B cell (primary cell): ENCODE data around the gene KATNB1. TPM values are rescaled to one million over a fixed set of nuclear protein-coding genes. Genes with fewer than 3 reads are reported as not detected.

ENCODE experiments used
- ATAC-seq: fragments of 200-7000 bp; cut with Tn5 transposase; one replicate; pipeline ENCODE4 v1.10.0; 2021; ENCODE audit warnings: low read depth, mild to moderate bottlenecking, moderate number of reproducible peaks, moderate library complexity
- CTCF ChIA-PET: fragments of 350-600 bp; sonication (Branson Sonifier 250); formaldehyde crosslinking; loops from one replicate; lab custom pipeline; 2021; ENCODE audit warnings: antibody characterized with exemption, inconsistent platforms; lab: Charles Lee
- POLR2A ChIA-PET: fragments of 350-600 bp; sonication (Branson Sonifier 250); formaldehyde crosslinking; loops from one replicate; lab custom pipeline; 2021; ENCODE audit warnings: antibody characterized with exemption; lab: Charles Lee
- DNase-seq: peaks from one replicate; pipeline ENCODE4 v3.0.0; 2013
- H2AFZ ChIP-seq: 2 replicates; pipeline ENCODE4 v1.6.1; 2012; ENCODE audit warnings: mild to moderate bottlenecking, low read depth, low read length; ENCODE audit not compliant: insufficient read depth, poor library complexity, severe bottlenecking
- H3K27ac ChIP-seq, 2 donors: 1 replicate in 1 of 2; 2 replicates in 1 of 2; pipeline ENCODE4 v1.5.1; 2012 to 2013; ENCODE audit warnings: low read length in 2 of 2, mild to moderate bottlenecking in 2 of 2, moderate library complexity in 1 of 2
- H3K27me3 ChIP-seq, 4 experiments: fragments of 200-600 bp in 1 of 4; sonication (generic) in 1 of 4; replicated peaks in 1 of 4; 1 replicate in 2 of 4; 2 replicates in 2 of 4; pipeline versions ENCODE4 v1.6.1 to v1.7.0; 2013 to 2016; ENCODE audit warnings: low read length in 3 of 4, mild to moderate bottlenecking in 2 of 4, mixed read lengths in 1 of 4, moderate library complexity in 1 of 4; ENCODE audit not compliant: insufficient read depth in 4 of 4, control insufficient read depth in 3 of 4; ENCODE audit errors: control extremely low read depth in 1 of 4
- H3K36me3 ChIP-seq, 2 experiments: replicated peaks in 1 of 2; 1 replicate in 1 of 2; 2 replicates in 1 of 2; pipeline versions ENCODE4 v1.6.1 to v1.7.1; 2013; ENCODE audit warnings: low read length in 1 of 2; ENCODE audit not compliant: insufficient read depth in 2 of 2, control insufficient read depth in 1 of 2; ENCODE audit errors: control extremely low read depth in 1 of 2, extremely low read depth in 1 of 2
- H3K4me1 ChIP-seq, 2 donors: fragments of 200-600 bp in 1 of 2; sonication (generic) in 1 of 2; 1 replicate in 1 of 2; 2 replicates in 1 of 2; pipeline versions ENCODE4 v1.5.1 to v1.6.1; 2013 to 2017; ENCODE audit warnings: low read length in 2 of 2; ENCODE audit not compliant: control insufficient read depth in 2 of 2, insufficient read depth in 2 of 2
- H3K4me2 ChIP-seq: replicated peaks from 2 replicates; pipeline ENCODE3; 2012; ENCODE audit warnings: mild to moderate bottlenecking, low read depth, low read length; ENCODE audit not compliant: poor library complexity, severe bottlenecking
- H3K4me3 ChIP-seq, 5 experiments: fragments of 200-600 bp in 1 of 5; sonication (generic) in 1 of 5; 1 replicate in 3 of 5; 2 replicates in 2 of 5; pipeline versions ENCODE4 v1.5.1 to v1.7.0; 2011 to 2016; ENCODE audit warnings: low read length in 4 of 5, mild to moderate bottlenecking in 4 of 5, low read depth in 2 of 5, control low read depth in 1 of 5, moderate library complexity in 1 of 5; ENCODE audit not compliant: insufficient read depth in 1 of 5; ENCODE audit errors: control extremely low read depth in 1 of 5, extremely low read depth in 1 of 5
- H3K79me2 ChIP-seq: fragments of 200-600 bp; sonication (generic); one replicate; pipeline ENCODE4 v1.6.0; 2016; ENCODE audit warnings: low read length; ENCODE audit not compliant: control insufficient read depth, insufficient read depth
- H3K9ac ChIP-seq: fragments of 200-600 bp; sonication (generic); 2 replicates; pipeline ENCODE4 v1.6.1; 2017; ENCODE audit warnings: mild to moderate bottlenecking, low read length, moderate library complexity
- H3K9me3 ChIP-seq, 3 donors: one replicate each; pipeline versions ENCODE4 v1.6.1 to v1.7.1; 2013; ENCODE audit warnings: low read length in 2 of 3; ENCODE audit not compliant: control insufficient read depth in 2 of 3, insufficient read depth in 1 of 3; ENCODE audit errors: control extremely low read depth in 1 of 3
- H4K20me1 ChIP-seq: 2 replicates; pipeline ENCODE4 v1.6.0; 2012; ENCODE audit warnings: mild to moderate bottlenecking, low read length; ENCODE audit not compliant: insufficient read depth, control insufficient read depth, poor library complexity, severe bottlenecking
- H3K27ac Mint-ChIP-seq: one replicate; pipeline ENCODE4 v1.8.0; 2021; ENCODE audit warnings: mixed read lengths
- H3K27me3 Mint-ChIP-seq: one replicate; pipeline ENCODE4 v1.8.0; 2021; ENCODE audit warnings: mixed read lengths
- H3K4me1 Mint-ChIP-seq: one replicate; pipeline ENCODE4 v1.8.0; 2021; ENCODE audit warnings: mixed read lengths
- H3K4me3 Mint-ChIP-seq: one replicate; pipeline ENCODE4 v1.8.0; 2021; ENCODE audit warnings: mixed read lengths
- H3K9me3 Mint-ChIP-seq: one replicate; pipeline ENCODE4 v1.8.0; 2022; ENCODE audit warnings: mixed read lengths; ENCODE audit not compliant: insufficient read depth
- EZH2 ChIP-seq: IDR thresholded peaks from 2 replicates; pipeline ENCODE4 v1.6.1; 2012; ENCODE audit warnings: borderline replicate concordance, low read depth, mild to moderate bottlenecking, moderate library complexity, low read length; ENCODE audit not compliant: insufficient read depth, poor library complexity, severe bottlenecking
- WGBS: methylation state at CpG from one replicate; pipeline ENCODE4 v1.1.5; 2013; ENCODE audit warnings: missing lambda C conversion rate; ENCODE audit not compliant: insufficient coverage; 5-methylcytosine and 5-hydroxymethylcytosine counted together
- intact Hi-C: fragments of 100-400 bp; cut with micrococcal nuclease; formaldehyde crosslinking; loops from one replicate; pipeline ENCODE4 v1.10.0; 2022
- polyA plus RNA-seq: library from polyadenylated mRNA; depleted of rRNA; stranded (reverse); fragments of >200 nt; gene quantifications from 2 replicates; pipeline ENCODE4 v1.2.3, GENCODE V29; 2012
- small RNA-seq: library from RNA; depleted of rRNA; stranded (forward); fragments of <200 nt; gene quantifications from one replicate; pipeline ENCODE3, GENCODE V24; 2012; ENCODE audit warnings: low replicate concordance, low read depth; ENCODE audit not compliant: insufficient read length
- total RNA-seq, 2 donors: library from RNA; stranded (reverse); fragments of 120-200 nt in 1 of 2; gene quantifications; 1 replicate in 1 of 2; 2 replicates in 1 of 2; pipeline versions ENCODE4 v1.2.3 to v1.2.4, GENCODE V29; 2013 to 2022
- TF ChIP-seq, protein P1 (sequence below): fragments of 200-600 bp; IDR thresholded peaks from one replicate; pipeline ENCODE4 v1.8.0; 2022; ENCODE audit warnings: antibody characterized with exemption, mild to moderate bottlenecking

The KATNB1 gene
- total and polyA plus RNA-seq, 2 donors (not counting 1 experiment from before 2014, with no cell fraction given): 20.3 to 29.0 TPM

DNA sequence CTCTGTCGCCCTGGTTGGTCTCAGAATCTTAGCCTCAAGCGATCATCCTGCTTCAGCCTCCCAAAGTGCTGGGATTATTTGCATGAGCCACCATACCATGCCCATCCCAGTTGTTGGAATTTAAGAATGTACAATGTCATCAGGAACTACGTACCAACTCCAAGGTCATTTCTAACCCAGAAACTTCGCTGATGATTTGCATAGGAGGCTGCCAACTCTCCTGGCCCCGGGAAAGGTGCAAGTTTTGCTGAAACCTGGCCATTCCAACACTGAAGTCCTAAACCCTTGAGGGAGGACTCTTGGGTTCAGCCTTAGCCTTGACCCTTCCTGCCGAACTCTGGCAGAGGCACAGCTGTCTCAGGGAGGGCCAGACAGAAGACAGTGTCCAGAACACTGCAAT lies 69.6 kb downstream of the KATNB1 start:
- no peak overlapping the region for H3K4me2 ChIP-seq
- POLR2A ChIA-PET: no interaction called here
- no peaks in the 10 kb centered on the region for H3K79me2 ChIP-seq
- TF ChIP-seq, protein P1, sequence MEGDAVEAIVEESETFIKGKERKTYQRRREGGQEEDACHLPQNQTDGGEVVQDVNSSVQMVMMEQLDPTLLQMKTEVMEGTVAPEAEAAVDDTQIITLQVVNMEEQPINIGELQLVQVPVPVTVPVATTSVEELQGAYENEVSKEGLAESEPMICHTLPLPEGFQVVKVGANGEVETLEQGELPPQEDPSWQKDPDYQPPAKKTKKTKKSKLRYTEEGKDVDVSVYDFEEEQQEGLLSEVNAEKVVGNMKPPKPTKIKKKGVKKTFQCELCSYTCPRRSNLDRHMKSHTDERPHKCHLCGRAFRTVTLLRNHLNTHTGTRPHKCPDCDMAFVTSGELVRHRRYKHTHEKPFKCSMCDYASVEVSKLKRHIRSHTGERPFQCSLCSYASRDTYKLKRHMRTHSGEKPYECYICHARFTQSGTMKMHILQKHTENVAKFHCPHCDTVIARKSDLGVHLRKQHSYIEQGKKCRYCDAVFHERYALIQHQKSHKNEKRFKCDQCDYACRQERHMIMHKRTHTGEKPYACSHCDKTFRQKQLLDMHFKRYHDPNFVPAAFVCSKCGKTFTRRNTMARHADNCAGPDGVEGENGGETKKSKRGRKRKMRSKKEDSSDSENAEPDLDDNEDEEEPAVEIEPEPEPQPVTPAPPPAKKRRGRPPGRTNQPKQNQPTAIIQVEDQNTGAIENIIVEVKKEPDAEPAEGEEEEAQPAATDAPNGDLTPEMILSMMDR: no peak
- TF ChIP-seq EZH2: no peak
- CTCF ChIA-PET: no interaction called here
- H3K36me3 ChIP-seq: no peaks in the 10 kb centered on the region
- Mint-ChIP-seq H3K9me3 (no peaks in the 10 kb centered on the region), H3K27ac (no peak overlapping the region), H3K4me1 (peaks cover 24% of the 10 kb centered on the region), H3K27me3 (peaks cover 52% of the 10 kb centered on the region), H3K4me3 (no peak overlapping the region)
- no peak overlapping the region for H3K9ac ChIP-seq
- DNase-seq (no peak), ATAC-seq (no peak)
- H4K20me1 ChIP-seq: no peaks in the 10 kb centered on the region
- H3K27me3 ChIP-seq: peaks cover 0 to 50% (median 16%) of the 10 kb centered on the region in 4 experiments
- H3K4me3 ChIP-seq: no peak overlapping the region
- H3K27ac ChIP-seq: no peak overlapping the region
- peaks cover 0 to 7% (median 0%) of the 10 kb centered on the region in 3 donors for H3K9me3 ChIP-seq
- H2AFZ ChIP-seq: no peak overlapping the region
- intact Hi-C loops: no loop called here
- peaks cover 17 to 22% of the 10 kb centered on the region in 2 donors for H3K4me1 ChIP-seq
- 86% methylated on average over 4 of the region's 6 CpGs for WGBS

Small RNA genes within 50 kb of the gene (small RNA-seq; reads per million reads assigned to genes)
- not detected for gene MIR6772

Other genes with a start within 250 kb of the KATNB1 start
- gene DOK4, start 249.3 kb upstream of the KATNB1 start, total RNA-seq: 0.73 and 1.6 TPM in 2 replicates
- gene DOK4, start 249.3 kb upstream of the KATNB1 start, polyA plus RNA-seq: 0.49 and 2.5 TPM in 2 replicates
- 14.5 and 14.7 TPM in 2 replicates for gene CCDC102A, start 199.2 kb upstream of the KATNB1 start, total RNA-seq
- gene CCDC102A, start 199.2 kb upstream of the KATNB1 start, polyA plus RNA-seq: 12.9 and 14.5 TPM in 2 replicates
- 13.3 and 13.6 TPM in 2 replicates for gene ADGRG5, start 193.1 kb upstream of the KATNB1 start, total RNA-seq
- 35.8 and 49.4 TPM in 2 replicates for gene ADGRG5, start 193.1 kb upstream of the KATNB1 start, polyA plus RNA-seq
- 0.20 and 0.78 TPM in 2 replicates for gene ADGRG1, start 107.1 kb upstream of the KATNB1 start, total RNA-seq
- gene ADGRG1, start 107.1 kb upstream of the KATNB1 start, polyA plus RNA-seq: 0.61 and 0.98 TPM in 2 replicates
- not detected in 2 replicates for gene ADGRG3, start 67.5 kb upstream of the KATNB1 start, total RNA-seq
- 0.10 TPM in 1 of 2 replicates, not detected in the other for gene ADGRG3, start 67.5 kb upstream of the KATNB1 start, polyA plus RNA-seq
- 0.22 and 2.1 TPM in 2 replicates for gene DRC7, start 41.0 kb upstream of the KATNB1 start, total RNA-seq
- 0.12 TPM in 1 of 2 replicates, not detected in the other for gene DRC7, start 41.0 kb upstream of the KATNB1 start, polyA plus RNA-seq
- gene KIFC3, start 66.7 kb downstream of the KATNB1 start, total RNA-seq: 0.67 and 0.78 TPM in 2 replicates
- gene KIFC3, start 66.7 kb downstream of the KATNB1 start, polyA plus RNA-seq: 0.07 and 0.48 TPM in 2 replicates
- gene CNGB1, start 235.4 kb downstream of the KATNB1 start, total RNA-seq: not detected in 2 replicates
- not detected in 2 replicates for gene CNGB1, start 235.4 kb downstream of the KATNB1 start, polyA plus RNA-seq